Adrenal gland (tissue), 12 donors: Measurements from ENCODE around the gene BOD1. TPM values are rescaled to one million over a fixed set of nuclear protein-coding genes. Genes with fewer than 3 reads are reported as not detected.
A peak's percentile ranks its signal among the peaks of the same experiment; 100 is the strongest.

Experiments used
- DNase-seq, 7 donors: peaks; one replicate each; pipeline ENCODE4 v3.0.0-alpha.2; 2019 to 2020
- H3K27ac ChIP-seq, 5 donors: fragments of 200-600 bp; sonication (generic) in 4 of 5; 1 replicate in 3 of 5; 2 replicates in 2 of 5; pipeline versions ENCODE4 v1.5.1 to v1.8.0; 2016 to 2020; ENCODE audit warnings: mild to moderate bottlenecking in 1 of 5
- H3K27me3 ChIP-seq: fragments of 200-600 bp; 2 replicates; pipeline ENCODE4 v1.8.0; 2021
- H3K36me3 ChIP-seq, 2 donors: fragments of 200-600 bp; replicated peaks in 1 of 2; 1 replicate in 1 of 2; 2 replicates in 1 of 2; pipeline versions ENCODE4 v1.5.1 to v1.8.0; 2018 to 2022
- H3K4me1 ChIP-seq, 2 donors: fragments of 200-600 bp; replicated peaks in 1 of 2; 1 replicate in 1 of 2; 2 replicates in 1 of 2; pipeline versions ENCODE4 v1.5.1 to v1.8.0; 2018 to 2021
- H3K4me3 ChIP-seq, 4 donors: fragments of 200-600 bp; sonication (generic) in 3 of 4; one replicate each; pipeline ENCODE4 v1.5.1; 2016 to 2018
- H3K9me3 ChIP-seq, 3 donors: fragments of 200-600 bp; sonication (generic) in 1 of 3; replicated peaks in 1 of 3; 1 replicate in 2 of 3; 2 replicates in 1 of 3; pipeline versions ENCODE4 v1.5.1 to v1.8.0; 2016 to 2021
- CTCF ChIP-seq, 6 experiments: fragments of 450-650 bp in 4 of 6; fragments of 200-600 bp in 2 of 6; sonication (generic) in 1 of 6; IDR thresholded peaks; 1 replicate in 5 of 6; 2 replicates in 1 of 6; pipeline versions ENCODE4 v1.5.1 to v1.8.0; 2016 to 2021; ENCODE audit warnings: antibody characterized with exemption in 6 of 6, mild to moderate bottlenecking in 2 of 6, moderate library complexity in 1 of 6
- POLR2A ChIP-seq, 2 donors: fragments of 450-650 bp; IDR thresholded peaks; one replicate each; pipeline ENCODE4 v1.6.1; 2017; ENCODE audit warnings: antibody characterized with exemption in 2 of 2, mild to moderate bottlenecking in 2 of 2, moderate library complexity in 1 of 2
- WGBS, 4 donors: extraction: QIAGEN DNeasy Blood & Tissue Kit in 2 of 4; methylation state at CpG; one replicate each; pipeline versions ENCODE4 v1.1.5 to v1.1.7; 2013 to 2017; 5-methylcytosine and 5-hydroxymethylcytosine counted together
- intact Hi-C, 2 donors: fragments of 100-400 bp; cut with DNase I; formaldehyde crosslinking; loops; one replicate each; pipeline versions ENCODE4 v1.14.1 to v1.15.0; 2022 to 2023
- polyA plus RNA-seq, 3 donors: library from polyadenylated mRNA; stranded (reverse); fragments of 200-250 nt in 2 of 3; fragments of 350-450 nt in 1 of 3; fragmentation: Illumina TruSeq in 1 of 3; extraction: RNeasy Lipid Tissue Mini Kit (QIAGEN cat#74804) in 1 of 3; gene quantifications; one replicate each; pipeline ENCODE4 v1.2.3, GENCODE V29; 2013 to 2014
- total RNA-seq, 9 donors: library from RNA; depleted of rRNA in 4 of 9; stranded (reverse); fragments of >200 nt in 4 of 9; fragments of 120-200 nt in 1 of 9; fragmentation: NEBNext Ultra II Directional in 1 of 9; extraction: Animal tissue kit (Norgen Biotek cat#: 25700) in 1 of 9; gene quantifications; one replicate each; pipeline versions ENCODE4 v1.1.0 to v1.2.4, GENCODE V29; 2013 to 2023
- donor health status: healthy with polysubstance abuse.
- donor health status: Bipolar disorder and iron deficiency.
- donor health status: DM: yes; HTN: yes; CAD: no.
- donor health status: DM: no; HTN: no; CAD: no.
- donor health status: DM: no; HTN: no; CAD: no.
- donor health status: DM: yes; HTN: yes; CAD: no.

BOD1 gene
- total and polyA plus RNA-seq, 12 donors: 30.0 to 127 (median 54.2) TPM

- Histone ChIP-seq H3K27ac (no peak overlapping the region), H3K9me3 (no peaks in the 10 kb centered on the region), H3K4me3 (no peak overlapping the region), H3K27me3 (no peaks in the 10 kb centered on the region), H3K36me3 (no peaks in the 10 kb centered on the region), H3K4me1 (no peaks in the 10 kb centered on the region)
- peak in 3 of 7 donors; percentile 7 to 46 (median 13) for DNase-seq
- intact Hi-C loops: no loop called here
- 68 to 90% (median 75%) methylated on average over 14 of the region's 14 CpGs for WGBS, 4 donors
- TF ChIP-seq POLR2A (IDR thresholded peaks at IDR 0.05) (no peak), CTCF (IDR thresholded peaks at IDR 0.05) (no peak)
Observed at GRCh38 chr5:173657741-173658356, 41.4 kb upstream of the BOD1 start.

- Histone ChIP-seq H3K27ac (no peak overlapping the region), H3K27me3 (no peaks in the 10 kb centered on the region), H3K4me1 (no peaks in the 10 kb centered on the region), H3K4me3 (no peak overlapping the region), H3K9me3 (no peaks in the 10 kb centered on the region), H3K36me3 (no peaks in the 10 kb centered on the region)
- DNase-seq: peak in 1 of 7 donors; percentile 6
- TF ChIP-seq CTCF (IDR thresholded peaks at IDR 0.05) (no peak), POLR2A (IDR thresholded peaks at IDR 0.05) (no peak)
- intact Hi-C loops: no loop called here
- WGBS, 4 donors: 90 to 98% (median 93%) methylated on average over 3 of the region's 3 CpGs
Observed at GRCh38 chr5:173655196-173655797, 38.8 kb upstream of the BOD1 start.

GRCh38 chr5:173653822-173654523, 37.5 kb upstream of the BOD1 start:
- TF ChIP-seq CTCF (IDR thresholded peaks at IDR 0.05): no peak
- no peak for TF ChIP-seq POLR2A (IDR thresholded peaks at IDR 0.05)
- no peak overlapping the region for H3K27ac ChIP-seq
- no peaks in the 10 kb centered on the region for H3K36me3 ChIP-seq
- DNase-seq: peak in 2 of 7 donors; percentile 6 to 45
- H3K4me3 ChIP-seq: no peak overlapping the region
- 86 to 94% (median 93%) methylated on average over 10 of the region's 10 CpGs for WGBS, 4 donors
- no peaks in the 10 kb centered on the region for H3K9me3 ChIP-seq
- no peaks in the 10 kb centered on the region for H3K27me3 ChIP-seq
- intact Hi-C loops: no loop called here
- H3K4me1 ChIP-seq: no peaks in the 10 kb centered on the region

GRCh38 chr5:173648308-173648866, 31.9 kb upstream of the BOD1 start:
- H3K4me1 ChIP-seq: no peaks in the 10 kb centered on the region
- H3K27me3 ChIP-seq: no peaks in the 10 kb centered on the region
- H3K4me3 ChIP-seq: no peak overlapping the region
- H3K9me3 ChIP-seq: no peaks in the 10 kb centered on the region
- H3K27ac ChIP-seq: no peak overlapping the region
- DNase-seq: no peak
- WGBS, 4 donors: 86 to 95% (median 91%) methylated on average over 7 of the region's 7 CpGs
- H3K36me3 ChIP-seq: no peaks in the 10 kb centered on the region
- intact Hi-C loops: no loop called here
- no peak for TF ChIP-seq CTCF (IDR thresholded peaks at IDR 0.05)
- TF ChIP-seq POLR2A (IDR thresholded peaks at IDR 0.05): no peak
